Epithelial cell of esophagus (primary cell): ENCODE measurements around the gene DEFB132.

Source experiments
- DNase-seq: peaks from one replicate; pipeline ENCODE4 v3.0.0; 2010; ENCODE audit warnings: low read depth
- H3K4me3 ChIP-seq: 2 replicates; pipeline ENCODE4 v1.5.1; 2011; ENCODE audit warnings: mild to moderate bottlenecking, low read length, control low read depth
- CTCF ChIP-seq: IDR thresholded peaks from 2 replicates; pipeline ENCODE4 v1.5.1; 2011; ENCODE audit warnings: low read depth, mild to moderate bottlenecking, low read length, control low read depth, inconsistent platforms; ENCODE audit not compliant: insufficient read depth; ENCODE audit errors: missing control alignments

DEFB132 gene

GRCh38 chr20:259981-260380 is 2.5 kb downstream of the DEFB132 start:
- TF ChIP-seq CTCF = no peak
- no peak overlapping the region for H3K4me3 ChIP-seq
- no peak for DNase-seq

- no peak for DNase-seq
- TF ChIP-seq CTCF = no peak
- H3K4me3 ChIP-seq = no peak overlapping the region
These were observed 6.2 kb downstream of the DEFB132 start for GRCh38 chr20:263701-264100.

GRCh38 chr20:266596-267562 is 9.4 kb downstream of the DEFB132 start:
- peak; percentile 68 for DNase-seq
- TF ChIP-seq CTCF = peak; percentile 89
- H3K4me3 ChIP-seq = peak overlapping the region; percentile 48

GRCh38 chr20:270517-270916 is 13.0 kb downstream of the DEFB132 start:
- no peak overlapping the region for H3K4me3 ChIP-seq

GRCh38 chr20:271069-271468 is 13.5 kb downstream of the DEFB132 start:
- no peak for TF ChIP-seq CTCF
- DNase-seq = no peak
- no peak overlapping the region for H3K4me3 ChIP-seq

More at GRCh38 chr20:270517-270916, 13.0 kb downstream of the DEFB132 start:
- TF ChIP-seq CTCF = no peak
- no peak for DNase-seq

- DNase-seq = no peak
- no peak overlapping the region for H3K4me3 ChIP-seq
These were observed 14.0 kb downstream of the DEFB132 start for GRCh38 chr20:271528-271927.

More at GRCh38 chr20:271528-271927, 14.0 kb downstream of the DEFB132 start:
- no peak for TF ChIP-seq CTCF
